NCI-H526 (cell line): ENCODE measurements around the gene PEX26.
"Not testable (repeated sequence)": the region's sequence is repeated elsewhere in the genome, so short reads cannot be mapped to it uniquely, and the experiment has no call there.

Source experiments
- DNase-seq, 2 experiments: peaks; one replicate each; lab custom pipeline; 2025; lab: John Stamatoyannopoulos, UW

The PEX26 gene

DNA sequence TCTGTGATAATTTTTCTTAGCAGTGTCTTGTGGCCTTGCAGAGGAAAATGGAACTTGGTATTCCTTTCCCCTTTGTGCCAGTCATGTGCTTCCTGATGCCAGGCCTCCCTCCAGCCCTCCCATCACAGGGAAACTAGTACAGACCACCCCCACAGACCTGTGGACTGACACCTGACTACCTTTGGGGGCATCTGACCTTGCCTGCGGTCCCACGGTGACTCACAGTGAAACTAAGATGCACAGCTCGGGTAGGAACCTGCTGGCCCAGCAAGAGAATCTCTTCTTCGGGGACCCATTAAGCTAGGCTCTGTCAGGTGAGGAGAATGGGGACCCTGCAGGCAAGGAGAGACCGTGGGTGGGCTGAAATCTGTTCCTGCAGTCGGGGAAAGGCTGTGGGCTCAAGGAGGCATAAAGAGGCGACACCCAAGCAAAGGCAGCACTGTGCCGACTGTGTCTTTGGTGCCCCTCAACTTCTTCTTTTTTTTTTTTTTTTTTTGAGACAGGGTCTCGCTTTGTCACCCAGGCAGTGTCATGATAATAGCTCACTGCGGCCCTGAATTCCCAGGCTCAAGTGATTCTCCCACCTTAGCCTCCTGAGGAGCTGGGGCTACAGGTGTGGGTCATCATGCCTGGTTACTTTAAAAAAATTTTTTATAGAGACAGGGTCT, 20.8 kb upstream of the PEX26 start:
- peak in 1 of 2 experiments; percentile 19 for DNase-seq

DNA sequence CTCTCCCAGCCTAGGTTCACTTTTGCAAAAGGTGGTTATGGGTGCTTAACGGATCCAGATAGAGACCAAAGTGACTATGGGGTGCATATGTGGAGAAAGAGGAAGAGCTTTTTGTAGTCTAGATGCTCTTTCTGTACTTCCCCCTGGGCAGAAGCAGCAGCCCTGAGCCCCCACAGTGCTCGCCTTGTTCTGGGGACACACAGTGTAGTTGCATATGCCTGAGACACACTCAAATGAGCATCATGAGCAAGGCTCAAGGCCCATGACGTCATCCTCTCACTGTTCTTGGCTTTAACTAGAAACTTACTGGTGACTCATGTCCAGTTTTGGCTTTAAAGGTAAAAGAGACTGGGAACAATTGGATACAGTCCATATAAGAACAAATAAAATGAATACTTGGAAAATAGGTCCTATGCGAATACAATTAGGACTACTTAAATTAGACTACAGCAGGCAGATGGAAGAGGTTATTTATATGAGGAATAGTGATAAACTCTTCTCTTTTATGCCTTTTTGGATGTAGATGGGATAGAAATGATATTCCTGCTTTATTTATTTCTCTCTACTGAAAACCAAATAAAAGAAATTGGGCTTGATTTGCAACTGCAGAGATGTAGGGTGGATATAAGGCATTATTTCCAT, 20.1 kb upstream of the PEX26 start:
- DNase-seq, result no peak

DNA sequence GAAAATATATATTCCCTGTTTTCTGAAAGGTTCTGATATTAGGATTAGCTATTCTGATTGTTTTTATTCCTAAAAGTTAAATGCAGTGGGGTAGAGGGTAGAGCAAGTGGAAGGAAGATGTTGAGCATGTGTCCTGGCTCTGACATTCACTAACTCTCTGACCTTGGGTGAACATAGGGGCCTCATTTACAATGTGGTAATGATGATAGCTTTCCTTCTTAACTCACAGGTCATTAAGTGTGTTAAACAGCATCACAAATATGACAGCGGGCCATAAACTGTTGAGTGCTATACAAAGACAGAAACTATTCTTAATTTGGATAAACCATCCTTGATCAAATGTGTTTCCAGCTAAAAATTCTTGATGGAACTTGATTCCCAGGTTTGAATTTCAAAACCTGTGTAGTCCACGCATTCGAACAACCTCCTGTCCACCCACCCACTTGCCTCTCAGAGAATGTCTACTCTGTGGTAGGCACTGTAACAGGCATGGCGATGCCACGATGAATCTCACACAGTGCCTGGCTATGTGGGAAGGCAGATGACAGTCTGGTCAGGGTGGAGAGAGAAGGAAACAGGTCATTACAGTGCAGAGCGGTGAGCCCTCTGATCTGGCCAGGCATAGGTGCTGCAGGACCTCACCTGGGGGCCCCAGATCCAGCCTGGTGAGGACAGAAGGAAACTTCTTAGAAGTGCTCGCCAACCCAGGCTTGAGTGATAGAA, 19.3 kb upstream of the PEX26 start:
- no peak for DNase-seq

DNA sequence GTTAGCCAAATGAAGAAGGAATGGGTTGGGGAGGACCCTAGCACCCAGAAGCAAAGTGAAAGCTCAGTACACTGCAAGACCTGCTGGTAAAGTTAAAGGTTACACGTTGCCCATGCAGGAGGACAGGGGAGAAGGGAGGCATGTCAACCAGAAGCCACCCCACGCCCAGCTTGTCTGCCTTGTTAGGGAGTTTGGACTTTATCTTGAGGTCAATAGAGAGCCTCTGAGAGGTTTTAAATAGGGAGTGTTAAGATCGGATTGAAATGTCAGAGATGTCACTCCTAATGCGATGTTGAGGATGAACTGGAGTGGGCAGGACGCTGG, 18.7 kb upstream of the PEX26 start:
- no peak for DNase-seq

DNA sequence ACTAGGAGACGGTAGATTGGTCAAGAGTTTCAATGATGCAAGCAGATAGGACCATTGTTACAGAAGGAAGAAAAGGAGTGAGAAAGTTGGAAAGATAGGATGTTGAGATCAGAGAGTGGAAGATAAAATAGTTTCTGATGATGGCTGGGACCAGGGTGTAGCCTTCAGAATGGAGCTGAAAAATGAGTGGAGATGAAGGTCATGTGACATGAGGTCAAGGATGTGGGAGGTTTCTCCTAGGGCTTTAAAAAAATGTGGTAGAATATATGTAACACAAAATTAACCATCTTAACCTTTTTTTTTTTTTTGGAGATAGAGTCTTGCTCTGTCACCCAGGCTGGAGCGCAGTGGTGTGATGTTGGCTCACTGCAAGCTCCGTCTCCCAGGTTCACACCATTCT, 18.3 kb upstream of the PEX26 start:
- DNase-seq, result no peak

DNA sequence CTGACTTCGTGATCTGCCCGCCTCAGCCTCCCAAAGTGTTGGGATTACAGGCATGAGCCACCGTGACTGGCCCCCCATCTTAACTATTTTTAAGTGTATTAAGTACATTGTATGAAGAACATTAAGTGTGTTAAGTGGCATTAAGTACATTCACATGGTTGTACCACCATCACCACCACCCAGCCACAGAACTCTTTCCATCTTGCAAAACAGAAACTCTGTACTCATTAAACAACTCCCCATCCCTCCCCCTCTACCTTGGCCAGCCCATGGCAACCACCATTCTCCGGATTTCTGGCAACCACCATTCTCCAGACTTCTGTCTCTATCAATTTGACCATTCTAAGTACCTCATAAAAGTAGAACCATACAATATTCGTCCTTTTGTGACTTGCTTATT, 17.8 kb upstream of the PEX26 start:
- no peak for DNase-seq

DNA sequence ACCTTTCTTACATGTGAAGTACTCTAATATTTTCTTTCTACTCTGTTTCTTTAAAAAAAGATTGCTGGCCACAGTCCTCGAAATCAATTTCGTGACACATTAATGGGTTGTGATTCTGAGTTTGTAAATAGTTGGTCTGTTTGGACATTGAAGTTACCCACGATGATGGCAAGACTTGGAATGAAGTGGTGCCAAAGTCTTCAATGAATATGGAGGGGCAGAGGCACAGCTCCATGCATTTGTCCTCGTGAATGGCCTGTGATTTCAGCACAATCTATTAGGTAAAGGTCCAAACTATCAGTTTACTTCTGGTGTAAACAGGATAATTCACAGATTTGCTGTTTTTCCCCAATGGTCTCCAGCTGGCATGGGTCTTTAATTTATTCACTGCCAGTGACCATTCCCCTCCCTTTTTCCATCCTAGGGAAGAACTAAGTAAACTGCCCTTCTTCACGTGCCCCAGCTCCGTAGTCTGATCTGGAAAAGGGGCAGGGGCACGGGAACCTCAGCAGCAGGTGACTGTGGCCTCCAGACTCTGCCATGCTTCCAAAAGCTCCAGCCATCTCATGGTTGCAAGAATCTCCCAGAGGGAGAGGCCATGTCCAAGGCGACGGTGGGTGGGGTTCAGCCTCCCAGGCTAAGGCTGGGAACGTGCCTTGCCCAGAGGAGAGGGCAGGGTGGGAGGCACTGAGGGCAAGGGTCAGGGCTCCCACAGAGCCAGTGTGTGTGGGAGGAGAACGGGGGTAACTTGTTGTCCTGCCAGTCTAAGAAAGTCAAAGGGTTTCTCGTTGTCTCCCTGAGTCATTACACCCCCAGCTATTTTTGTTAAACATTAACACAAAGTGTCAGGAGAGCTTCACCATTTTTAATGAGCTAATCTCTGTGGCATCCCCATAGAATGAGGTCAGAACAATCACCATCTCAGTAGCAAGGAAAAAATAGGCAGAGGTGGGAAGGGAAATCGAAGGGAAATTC, 16.9 kb upstream of the PEX26 start:
- no peak for DNase-seq

DNA sequence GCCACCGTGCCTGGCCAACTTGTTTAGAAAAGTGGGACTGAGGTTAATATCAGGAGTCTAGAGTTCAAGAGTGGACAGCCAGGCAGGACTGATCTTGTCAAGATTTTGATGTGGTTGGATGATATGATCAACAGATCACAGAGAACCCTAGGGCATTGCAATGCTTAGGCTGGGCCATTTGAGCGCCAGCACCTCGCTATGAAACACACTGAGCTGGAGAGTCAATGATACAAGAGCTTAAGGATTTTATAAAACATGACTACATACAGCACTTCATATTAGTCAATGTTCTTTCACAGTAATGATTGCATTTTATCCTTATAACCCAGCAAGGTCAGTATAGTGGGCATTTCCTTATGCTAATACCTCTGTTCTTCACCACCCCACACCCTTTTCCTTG, 15.4 kb upstream of the PEX26 start:
- no peak for DNase-seq

DNA sequence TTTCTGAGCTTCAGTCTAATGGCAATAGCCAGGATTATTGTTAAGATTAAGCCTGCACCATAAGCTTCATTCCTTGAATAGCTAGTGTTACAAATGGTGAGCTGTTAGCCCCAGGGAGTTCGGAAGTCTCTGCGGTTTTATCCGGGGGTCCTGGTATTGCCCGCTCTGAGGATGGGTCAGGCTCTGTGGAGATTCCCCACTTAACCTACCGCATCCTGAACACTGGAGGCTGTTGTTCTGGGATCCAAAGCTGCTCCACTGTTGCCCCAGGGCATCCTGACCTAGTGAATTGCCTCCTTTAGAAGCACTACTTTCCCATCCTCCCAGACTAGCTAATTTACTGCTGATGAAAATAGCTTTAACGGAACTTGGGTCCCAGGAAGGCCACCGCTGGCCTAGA, 14.5 kb upstream of the PEX26 start:
- DNase-seq, result no peak

DNA sequence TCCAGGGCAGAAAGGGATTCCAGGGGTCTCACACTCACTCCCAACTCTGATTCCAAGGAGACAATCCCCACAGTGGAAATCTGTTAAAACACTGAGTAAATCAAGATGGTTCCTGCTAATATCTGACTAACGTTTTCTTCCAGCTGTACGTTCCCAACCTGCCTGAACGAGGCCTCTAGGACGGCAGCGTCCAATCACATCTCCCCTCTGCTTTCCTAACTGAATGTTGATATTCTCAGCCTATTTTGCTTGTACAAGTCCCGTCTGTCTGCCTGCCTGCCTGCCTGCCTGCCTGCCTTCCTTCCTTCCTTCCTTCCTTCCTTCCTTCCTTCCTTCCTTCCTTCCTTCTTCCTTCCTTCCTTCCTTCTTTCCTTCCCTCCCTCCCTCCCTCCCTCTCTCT, 14.1 kb upstream of the PEX26 start:
- not testable (repeated sequence) for DNase-seq

DNA sequence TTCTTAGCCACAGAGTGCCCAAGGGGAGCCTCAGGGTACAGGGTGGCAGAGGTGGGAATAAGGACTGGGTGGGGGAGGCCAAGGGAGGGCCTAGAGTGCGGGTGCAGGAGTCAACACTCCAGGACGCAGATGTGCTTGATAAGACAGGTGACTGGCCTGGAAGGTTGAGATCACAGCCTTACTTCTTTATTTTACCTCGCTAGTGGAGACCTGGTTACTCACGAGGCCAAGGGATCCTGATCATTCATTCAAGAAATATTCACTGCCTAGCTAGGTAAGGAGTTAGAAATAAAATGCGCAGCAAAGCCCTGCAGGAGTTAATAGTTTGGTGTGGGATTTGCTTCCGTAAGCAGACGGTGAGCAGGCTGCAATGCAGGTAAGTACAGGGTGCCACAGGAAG, 13.2 kb upstream of the PEX26 start:
- DNase-seq, result no peak

DNA sequence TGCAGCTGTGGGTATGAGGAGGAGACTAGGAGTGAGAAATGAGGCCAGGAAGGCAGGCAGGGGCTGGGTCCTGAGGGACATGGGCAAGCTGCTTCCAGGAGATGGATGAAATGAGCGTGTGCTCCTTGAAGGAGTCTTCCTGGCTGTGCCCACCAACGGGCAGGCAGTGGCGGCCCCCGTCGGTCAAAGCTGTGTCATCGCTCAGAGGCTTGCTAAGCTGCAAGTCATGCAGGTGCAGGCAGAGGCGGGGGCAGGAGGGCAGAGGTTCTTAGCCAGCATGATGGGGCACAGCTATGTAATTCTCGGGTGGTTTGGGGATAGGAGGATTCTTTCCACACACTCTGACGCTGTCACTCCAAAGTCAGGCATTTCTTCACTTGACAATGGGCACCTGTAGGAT, 12.5 kb upstream of the PEX26 start:
- no peak for DNase-seq

DNA sequence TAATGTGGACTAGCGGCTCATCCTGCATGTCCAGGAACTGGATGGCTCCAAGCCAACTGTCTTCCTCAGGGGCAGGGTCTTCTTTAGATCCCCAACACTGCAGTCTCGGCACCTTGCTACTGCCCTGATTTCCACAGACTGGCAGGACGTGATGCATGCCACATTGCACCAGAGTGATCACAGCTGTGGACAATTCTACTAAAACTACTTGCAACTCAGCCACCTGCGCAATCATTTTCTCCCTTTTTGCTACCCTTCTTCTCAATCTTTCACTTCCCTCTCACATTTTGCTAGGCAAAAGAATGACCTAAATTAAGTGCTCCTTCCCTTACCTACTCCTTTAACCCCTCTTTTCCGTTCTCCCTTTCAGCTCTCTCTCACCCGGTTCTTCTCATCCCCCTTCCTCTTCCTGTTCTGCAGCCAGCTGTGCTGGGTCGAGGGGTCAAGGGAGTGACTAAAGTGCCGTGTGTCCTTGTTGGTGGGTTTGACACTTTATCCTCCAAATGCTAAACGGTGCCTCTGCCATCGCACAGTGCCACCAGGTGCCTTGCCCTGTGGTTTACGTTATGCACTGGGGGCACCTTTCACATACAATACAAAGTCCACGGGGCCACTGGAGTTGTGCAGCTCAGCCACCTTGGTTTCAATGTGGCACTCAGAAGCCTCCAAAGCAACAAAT, 11.5 kb upstream of the PEX26 start:
- no peak for DNase-seq

DNA sequence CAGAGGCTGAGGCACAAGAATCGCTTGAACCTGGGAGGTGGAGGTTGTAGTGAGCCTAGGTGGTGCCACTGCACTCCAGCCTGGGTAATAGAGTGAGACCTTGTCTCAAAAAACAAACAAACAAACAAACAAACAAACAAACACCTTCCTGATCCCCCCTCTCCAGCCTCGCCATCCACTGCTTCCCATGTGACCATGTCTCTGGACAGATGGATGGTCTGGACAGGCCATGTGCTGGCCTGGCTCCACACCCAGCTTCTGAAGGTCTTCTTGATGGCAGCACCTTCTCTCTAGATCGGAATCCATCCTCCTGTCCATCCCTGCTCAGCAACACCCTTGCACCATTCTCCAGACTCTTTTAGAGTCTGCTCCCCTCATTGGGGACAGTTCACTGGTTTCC, 10.7 kb upstream of the PEX26 start:
- no peak for DNase-seq

DNA sequence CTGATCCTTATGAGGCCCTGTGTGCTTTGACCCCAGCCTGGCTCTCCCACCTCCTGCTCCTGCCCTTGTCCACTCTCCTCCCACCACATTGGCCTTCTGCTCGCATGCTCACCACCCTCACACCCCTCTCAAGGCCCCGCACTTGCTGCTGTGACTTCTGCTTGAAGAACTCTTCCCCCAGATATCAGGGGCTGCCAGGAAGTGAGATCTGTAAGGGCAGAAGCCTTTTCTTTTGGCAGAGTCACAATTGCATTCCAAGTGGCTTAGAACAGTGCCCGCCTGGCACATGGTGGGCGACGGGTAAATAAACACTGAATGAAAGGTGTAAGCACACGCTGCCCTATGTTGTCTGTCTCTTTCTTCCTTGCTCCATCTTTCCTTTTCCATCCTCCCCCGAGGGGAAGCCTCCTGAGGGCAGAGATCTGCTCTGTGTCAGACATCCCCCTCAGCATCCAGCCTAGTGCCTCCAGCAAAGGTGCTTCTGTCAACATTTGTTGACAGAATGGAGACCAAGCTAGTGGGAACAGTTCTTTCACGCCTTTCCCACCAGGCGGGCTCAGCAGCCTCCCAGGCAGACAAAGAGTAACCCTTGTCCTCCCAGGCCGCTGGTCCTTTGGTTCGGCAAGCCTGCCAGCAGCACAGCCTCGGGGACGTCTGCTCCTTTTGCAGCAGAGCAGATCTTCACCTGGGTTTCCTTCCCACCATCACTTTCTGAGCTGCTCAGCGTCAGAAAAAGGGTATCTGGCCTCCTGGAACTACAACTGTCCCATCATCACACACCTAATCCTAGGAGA, 10.0 kb upstream of the PEX26 start:
- DNase-seq, result no peak

DNA sequence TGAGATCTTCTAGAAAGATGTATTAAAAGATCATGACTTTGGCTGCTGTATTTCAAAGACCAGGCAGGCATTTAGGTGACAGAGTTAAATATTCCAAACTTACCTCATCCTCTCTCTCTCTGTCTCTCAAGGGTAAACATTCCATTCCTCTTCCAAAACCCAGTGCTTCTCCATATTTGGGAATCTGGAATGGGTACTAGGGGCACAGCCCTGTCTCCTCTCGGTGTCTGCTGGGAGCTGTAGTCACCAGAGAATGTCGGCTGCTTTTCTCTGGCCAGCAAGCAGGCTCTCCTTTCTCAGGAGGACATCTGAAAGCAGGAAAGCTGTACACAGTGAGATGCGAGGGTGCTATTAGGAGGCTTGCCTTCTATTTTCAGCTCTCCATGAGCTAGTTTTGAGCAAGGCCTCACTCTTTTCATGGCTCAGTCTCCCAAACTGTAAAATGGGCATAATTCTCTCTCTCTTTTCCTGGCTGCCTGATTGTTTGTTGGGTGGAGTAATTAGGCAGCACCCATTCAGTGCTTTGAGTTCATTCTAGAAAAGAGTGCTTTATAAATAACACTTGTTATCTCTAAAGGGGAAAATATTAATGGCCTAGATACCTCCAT, 9.3 kb upstream of the PEX26 start:
- DNase-seq, result no peak

DNA sequence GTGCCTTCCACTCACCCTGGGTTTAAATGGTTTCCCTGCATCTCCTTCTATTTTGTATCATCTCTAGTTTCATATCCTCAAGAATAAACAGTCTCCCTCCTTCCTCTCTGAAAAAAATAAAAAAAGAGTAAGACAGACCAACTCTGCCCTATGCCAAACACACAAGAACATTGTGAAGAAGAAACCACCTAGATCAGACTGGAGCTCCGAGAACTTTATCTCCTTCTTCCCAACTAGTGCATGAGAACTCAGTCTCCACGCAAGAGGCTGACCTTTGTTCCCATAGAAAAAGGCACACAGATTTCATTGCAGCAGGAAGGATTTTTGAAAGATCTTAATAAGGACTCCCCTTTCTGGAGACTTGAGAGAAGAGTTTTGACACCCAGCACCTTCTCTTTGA, 8.7 kb upstream of the PEX26 start:
- no peak for DNase-seq

DNA sequence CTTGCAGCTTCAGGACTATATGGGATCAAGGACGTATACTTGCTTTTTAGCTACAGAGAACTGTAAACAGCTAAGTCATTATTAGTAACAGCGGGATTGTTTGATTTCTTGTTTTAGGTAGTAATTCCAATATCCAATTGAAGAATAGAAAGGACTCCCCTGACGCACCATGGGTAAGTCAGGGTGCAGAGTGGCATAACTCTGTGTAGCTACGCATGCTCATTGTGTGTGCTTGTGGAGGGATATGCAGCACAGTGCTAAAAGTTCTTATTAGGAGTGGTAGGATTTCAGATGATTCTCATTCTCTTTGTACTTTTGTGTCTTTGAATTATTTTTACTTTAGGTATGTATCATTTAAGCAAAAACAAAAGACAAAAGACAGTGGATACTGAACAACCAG, 7.7 kb upstream of the PEX26 start:
- DNase-seq, result no peak

DNA sequence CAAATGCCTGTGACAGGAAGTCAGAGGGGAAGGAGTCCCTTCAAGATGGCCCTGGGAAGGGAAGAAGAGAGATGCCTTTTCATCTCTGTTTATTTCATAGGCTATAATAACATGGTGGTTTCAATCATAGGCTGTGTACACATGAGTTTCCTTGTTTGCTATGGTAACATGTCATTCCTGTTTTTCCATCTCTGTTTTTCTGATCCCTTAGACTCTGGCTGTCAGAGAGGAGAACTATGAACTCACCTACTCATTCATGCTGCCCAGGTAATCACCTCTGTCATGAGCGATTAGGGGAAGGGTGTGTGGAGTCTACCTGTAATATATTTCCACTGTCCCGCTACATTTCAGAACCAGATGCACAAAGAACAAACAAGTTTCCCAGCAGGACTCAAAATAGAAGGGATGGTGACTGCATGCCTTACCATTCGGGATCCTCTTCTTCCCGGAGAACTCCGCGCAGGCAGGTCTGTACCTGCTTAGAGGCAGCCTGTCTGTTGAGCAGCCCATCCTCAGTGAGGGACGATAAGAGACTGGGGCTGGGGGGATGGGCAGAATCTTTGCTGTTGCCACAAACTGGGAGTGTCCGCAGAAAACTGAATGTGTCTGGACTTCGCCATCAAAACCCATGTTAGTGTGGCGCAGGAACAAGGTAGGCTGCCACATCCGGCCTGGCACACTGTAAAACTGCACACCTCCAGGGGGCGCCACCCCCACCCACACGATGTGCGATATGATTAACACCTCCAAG, 7.1 kb upstream of the PEX26 start:
- DNase-seq, result no peak
